H1 (cell line): ENCODE results near the gene TMEM252. TPM values are rescaled to one million over a fixed set of nuclear protein-coding genes. Genes with fewer than 3 reads are reported as not detected.

Experiments
- CTCF ChIA-PET: fragments of 300-600 bp; sonication (Branson Sonifier 250); formaldehyde crosslinking; loops from one replicate; lab custom pipeline; 2021; ENCODE audit not compliant: partially characterized antibody; lab: Charles Lee
- POLR2A ChIA-PET: fragments of 300-600 bp; sonication (Branson Sonifier 250); formaldehyde crosslinking; loops from one replicate; lab custom pipeline; 2021; ENCODE audit warnings: inconsistent platforms; ENCODE audit not compliant: partially characterized antibody; lab: Charles Lee
- DNase-seq, 2 experiments: peaks; one replicate each; pipeline versions ENCODE4 v3.0.0 to v3.0.0-alpha.2; 2010 to 2022; ENCODE audit warnings: low spot score in 2 of 2, low read depth in 1 of 2, mixed read lengths in 1 of 2
- FAIRE-seq: peaks from 2 replicates; lab custom pipeline; 2011; peaks lifted over from hg19 to GRCh38; lab: Jason Lieb, UNC
- H2AFZ ChIP-seq: 2 replicates; pipeline ENCODE4 v1.8.1; 2012; ENCODE audit warnings: low read length, inconsistent platforms
- H2AK5ac ChIP-seq: 2 replicates; pipeline ENCODE4 v1.6.1; 2013; ENCODE audit warnings: low read depth, low read length
- H2BK120ac ChIP-seq: replicated peaks from 2 replicates; pipeline ENCODE3; 2013; ENCODE audit warnings: low read depth, low read length, inconsistent platforms
- H2BK12ac ChIP-seq: 2 replicates; pipeline ENCODE4 v1.6.1; 2013; ENCODE audit warnings: low read depth, low read length
- H2BK15ac ChIP-seq: 2 replicates; pipeline ENCODE4 v1.6.1; 2013; ENCODE audit warnings: low read length
- H2BK20ac ChIP-seq: 2 replicates; pipeline ENCODE4 v1.6.1; 2013; ENCODE audit warnings: low read length
- H2BK5ac ChIP-seq: 2 replicates; pipeline ENCODE4 v1.6.1; 2013; ENCODE audit warnings: low read depth, low read length
- H3K14ac ChIP-seq: 2 replicates; pipeline ENCODE4 v1.6.1; 2013; ENCODE audit warnings: inconsistent platforms; ENCODE audit not compliant: insufficient read length
- H3K18ac ChIP-seq: 2 replicates; pipeline ENCODE4 v1.6.1; 2013; ENCODE audit warnings: low read length; ENCODE audit errors: extremely low read depth
- H3K23ac ChIP-seq: 2 replicates; pipeline ENCODE4 v1.6.1; 2013; ENCODE audit warnings: inconsistent platforms; ENCODE audit not compliant: insufficient read length
- H3K23me2 ChIP-seq: 2 replicates; pipeline ENCODE4 v1.6.1; 2013; ENCODE audit warnings: low read depth, low read length
- H3K27ac ChIP-seq: 2 replicates; pipeline ENCODE4 v1.6.1; 2011; ENCODE audit warnings: low read depth, low read length, inconsistent platforms
- H3K27me3 ChIP-seq, 4 experiments: replicated peaks in 1 of 4; 1 replicate in 1 of 4; 2 replicates in 3 of 4; pipeline versions ENCODE4 v1.6.1 to v1.8.1; 2011 to 2013; ENCODE audit warnings: low read length in 3 of 4, mild to moderate bottlenecking in 3 of 4, inconsistent platforms in 2 of 4, mixed read lengths in 2 of 4, moderate library complexity in 1 of 4; ENCODE audit not compliant: control insufficient read depth in 3 of 4, insufficient read depth in 3 of 4; ENCODE audit errors: extremely low read depth in 1 of 4
- H3K36me3 ChIP-seq, 4 experiments: 2 replicates each; pipeline versions ENCODE4 v1.6.1 to v1.8.1; 2011 to 2013; ENCODE audit warnings: mild to moderate bottlenecking in 4 of 4, low read length in 3 of 4, moderate library complexity in 2 of 4, control low read depth in 1 of 4, inconsistent platforms in 1 of 4; ENCODE audit not compliant: insufficient read depth in 4 of 4, control insufficient read depth in 2 of 4
- H3K4ac ChIP-seq: replicated peaks from 2 replicates; pipeline ENCODE3; 2013; ENCODE audit warnings: low read length, low read depth, mixed read lengths, inconsistent platforms; ENCODE audit not compliant: insufficient read length
- H3K4me1 ChIP-seq, 4 experiments: replicated peaks in 1 of 4; 1 replicate in 1 of 4; 2 replicates in 3 of 4; pipeline versions ENCODE4 v1.6.1 to v1.8.1; 2011 to 2013; ENCODE audit warnings: low read length in 3 of 4, inconsistent platforms in 2 of 4, mixed read lengths in 1 of 4; ENCODE audit not compliant: insufficient read depth in 4 of 4, control insufficient read depth in 3 of 4
- H3K4me2 ChIP-seq, 2 experiments: 2 replicates each; pipeline versions ENCODE4 v1.6.1 to v1.8.1; 2011 to 2013; ENCODE audit warnings: low read depth in 2 of 2, low read length in 2 of 2, control low read depth in 1 of 2, inconsistent platforms in 1 of 2, mild to moderate bottlenecking in 1 of 2; ENCODE audit not compliant: insufficient read depth in 1 of 2
- H3K4me3 ChIP-seq, 4 experiments: fragments of 200-600, 300-600 bp in 1 of 4; sonication (generic), shearing (Covaris generic), sonication (Bioruptor Twin) in 1 of 4; 2 replicates each; pipeline versions ENCODE4 v1.5.1 to v1.8.1; 2011 to 2016; ENCODE audit warnings: low read length in 4 of 4, low read depth in 3 of 4, control low read depth in 2 of 4, inconsistent platforms in 2 of 4, mild to moderate bottlenecking in 2 of 4, mixed read lengths in 1 of 4, moderate library complexity in 1 of 4; ENCODE audit not compliant: insufficient read depth in 2 of 4; ENCODE audit errors: extremely low read depth in 1 of 4
- H3K56ac ChIP-seq: replicated peaks from 2 replicates; pipeline ENCODE3; 2013; ENCODE audit warnings: low read depth, mild to moderate bottlenecking, mixed read lengths, low read length, inconsistent platforms; ENCODE audit not compliant: insufficient read length
- H3K79me1 ChIP-seq: 2 replicates; pipeline ENCODE4 v1.6.1; 2013; ENCODE audit warnings: low read depth, low read length, control low read depth
- H3K79me2 ChIP-seq, 2 experiments: 2 replicates each; pipeline versions ENCODE4 v1.6.1 to v1.8.1; 2012 to 2013; ENCODE audit warnings: low read length in 2 of 2, mild to moderate bottlenecking in 2 of 2, inconsistent platforms in 1 of 2; ENCODE audit not compliant: insufficient read depth in 2 of 2, control insufficient read depth in 1 of 2
- H3K9ac ChIP-seq, 4 experiments: replicated peaks in 1 of 4; 1 replicate in 1 of 4; 2 replicates in 3 of 4; pipeline versions ENCODE4 v1.6.1 to v1.8.1; 2011 to 2013; ENCODE audit warnings: low read depth in 3 of 4, low read length in 3 of 4, control low read depth in 2 of 4, mild to moderate bottlenecking in 2 of 4, moderate library complexity in 2 of 4, inconsistent platforms in 1 of 4; ENCODE audit errors: extremely low read depth in 1 of 4
- H3K9me3 ChIP-seq, 2 experiments: 2 replicates each; pipeline versions ENCODE4 v1.6.1 to v1.8.1; 2012 to 2013; ENCODE audit warnings: mild to moderate bottlenecking in 2 of 2, moderate library complexity in 2 of 2, control low read depth in 1 of 2, inconsistent platforms in 1 of 2, low read depth in 1 of 2, low read length in 1 of 2, mixed read lengths in 1 of 2; ENCODE audit not compliant: insufficient read depth in 2 of 2
- H4K20me1 ChIP-seq, 2 experiments: replicated peaks in 1 of 2; 2 replicates each; pipeline versions ENCODE3 to v1.8.1; 2011 to 2013; ENCODE audit warnings: inconsistent platforms in 2 of 2, low read length in 2 of 2, mild to moderate bottlenecking in 1 of 2; ENCODE audit not compliant: insufficient read depth in 2 of 2, control insufficient read depth in 1 of 2
- H4K5ac ChIP-seq: 2 replicates; pipeline ENCODE4 v1.6.1; 2013; ENCODE audit warnings: low read length, low read depth, mixed read lengths, inconsistent platforms; ENCODE audit not compliant: insufficient read length
- H4K8ac ChIP-seq: 2 replicates; pipeline ENCODE4 v1.8.0; 2013; ENCODE audit warnings: mild to moderate bottlenecking, moderate library complexity, low read length, inconsistent platforms; ENCODE audit not compliant: insufficient read depth; ENCODE audit errors: extremely low read depth
- H4K91ac ChIP-seq: replicated peaks from 2 replicates; pipeline ENCODE3; 2013; ENCODE audit warnings: low read length, mixed read lengths, inconsistent platforms; ENCODE audit not compliant: insufficient read length
- EGR1 ChIP-seq: IDR thresholded peaks from 2 replicates; pipeline ENCODE4 v1.6.1; 2011; ENCODE audit warnings: low read depth, low read length, borderline replicate concordance
- EZH2 ChIP-seq: fragments of 200-600 bp; sonication (generic); IDR thresholded peaks from 2 replicates; pipeline ENCODE4 v1.7.1; 2012; ENCODE audit warnings: low read depth, mild to moderate bottlenecking, moderate library complexity, low read length, inconsistent platforms; ENCODE audit not compliant: severe bottlenecking
- KDM1A ChIP-seq: fragments of 200-600, 300-600 bp; sonication (generic); IDR thresholded peaks from 2 replicates; pipeline ENCODE4 v1.7.1; 2016; ENCODE audit warnings: mild to moderate bottlenecking, low read length, borderline replicate concordance
- NANOG ChIP-seq: IDR thresholded peaks from 2 replicates; pipeline ENCODE4 v1.6.1; 2011; ENCODE audit warnings: low read length, low read depth, mild to moderate bottlenecking, inconsistent platforms; ENCODE audit not compliant: insufficient read depth, poor library complexity, severe bottlenecking
- NRF1 ChIP-seq: IDR thresholded peaks from 2 replicates; pipeline ENCODE4 v1.6.1; 2011; ENCODE audit warnings: mild to moderate bottlenecking, low read depth, low read length, improper control_type of control experiment
- PHF8 ChIP-seq: fragments of 200-600 bp; sonication (generic); conservative IDR thresholded peaks from 2 replicates; pipeline ENCODE4 v1.7.1; 2012; ENCODE audit warnings: low read depth, mild to moderate bottlenecking, inconsistent platforms, low read length, moderate library complexity
- POLR2AphosphoS5 ChIP-seq: IDR thresholded peaks from 2 replicates; pipeline ENCODE4 v1.6.1; 2011; ENCODE audit warnings: low read depth, low read length
- SIRT6 ChIP-seq: IDR thresholded peaks from one replicate; pipeline ENCODE4 v1.7.1; 2012; ENCODE audit warnings: low read length, inconsistent platforms
- SP2 ChIP-seq: IDR thresholded peaks from 2 replicates; pipeline ENCODE4 v1.6.1; 2012; ENCODE audit warnings: mild to moderate bottlenecking, low read length, inconsistent platforms
- TAF1 ChIP-seq: IDR thresholded peaks from 2 replicates; pipeline ENCODE4 v1.6.1; 2011; ENCODE audit warnings: mild to moderate bottlenecking, low read depth, low read length
- TCF12 ChIP-seq: IDR thresholded peaks from 2 replicates; pipeline ENCODE4 v1.6.1; 2011; ENCODE audit warnings: low read depth, mild to moderate bottlenecking, low read length
- WGBS, 2 experiments: shearing (Covaris generic) in 1 of 2; methylation state at CpG; one replicate each; pipeline versions ENCODE4 v1.1.6 to v1.1.7; 2013 to 2015; ENCODE audit warnings: low lambda C conversion rate in 2 of 2, mixed read lengths in 2 of 2, inconsistent platforms in 1 of 2, low coverage in 1 of 2, missing lambda C conversion rate in 1 of 2; ENCODE audit not compliant: insufficient replicate concordance in 2 of 2, insufficient coverage in 1 of 2, insufficient read length in 1 of 2; ENCODE audit errors: extremely low coverage in 1 of 2, missing lambda C conversion rate in 1 of 2; 5-methylcytosine and 5-hydroxymethylcytosine counted together
- polyA plus RNA-seq, 7 experiments: library from polyadenylated mRNA; depleted of rRNA in 3 of 7; stranded (reverse) in 5 of 7; unstranded in 2 of 7; fragments of >200 nt in 5 of 7; fragments of 200-250 nt in 2 of 7; gene quantifications; 1 replicate in 5 of 7; 2 replicates in 1 of 7; 4 replicates in 1 of 7; pipeline versions ENCODE4 v1.2.1 to v1.2.3, GENCODE V29; 2011 to 2013; ENCODE audit warnings: missing spikeins in 2 of 7, mixed read lengths in 2 of 7
- total RNA-seq: library from RNA; stranded (reverse); fragmentation: NEBNext Ultra II Directional; extraction: Animal tissue kit (Norgen Biotek cat#: 25700); gene quantifications from 2 replicates; pipeline ENCODE4 v1.2.1, GENCODE V29; 2021

The TMEM252 gene
- total and polyA plus RNA-seq, 2 of the 8 experiments (the other 6 are each of a cell fraction or from before 2014, with no cell fraction given) = not detected

DNA sequence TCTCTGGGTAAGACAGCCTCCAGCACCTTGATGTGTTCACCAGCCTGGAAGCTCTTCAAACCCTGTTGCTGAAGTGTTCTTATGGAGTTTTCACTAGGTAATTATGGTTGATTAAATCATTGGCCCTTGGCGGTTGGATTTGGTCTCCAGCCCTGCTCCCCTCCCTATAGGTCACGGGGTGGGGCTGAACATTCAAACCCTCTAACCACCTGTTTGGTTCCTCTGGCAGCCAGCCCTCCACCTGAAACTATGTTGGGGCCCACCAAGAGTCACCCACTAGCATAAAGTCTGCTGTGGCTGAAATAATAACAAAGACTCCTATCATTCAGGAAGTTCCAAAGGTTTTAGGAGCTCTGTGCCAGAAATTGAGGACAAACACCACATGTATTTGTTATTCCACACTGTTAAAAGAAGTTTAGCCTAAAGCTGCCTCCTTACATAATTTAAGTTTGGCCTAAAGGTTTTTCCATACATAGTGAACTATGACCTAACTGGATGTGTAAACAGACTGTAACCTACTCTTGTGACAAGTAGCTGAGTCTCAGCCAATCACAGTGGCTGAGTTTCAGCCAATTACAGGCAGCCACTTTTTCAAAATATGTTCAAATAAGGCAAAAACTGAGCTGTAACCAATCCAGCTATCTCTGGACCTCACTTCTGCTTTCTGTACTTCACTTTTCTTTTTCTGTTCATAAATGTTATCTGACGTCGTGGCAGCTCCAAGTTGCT is 34.8 kb downstream of the TMEM252 start:
- Histone ChIP-seq H2AFZ (no peak overlapping the region), H3K4ac (no peak overlapping the region), H3K27ac (no peak overlapping the region), H3K79me2 (no peaks in the 10 kb centered on the region), H3K18ac (no peak overlapping the region), H3K4me1 (no peaks in the 10 kb centered on the region), H2BK15ac (no peak overlapping the region), H3K9me3 (no peaks in the 10 kb centered on the region; a peak in 1 of 4 replicates), H3K36me3 (no peaks in the 10 kb centered on the region), H2BK5ac (no peak overlapping the region), H3K9ac (no peak overlapping the region), H3K23ac (no peak overlapping the region), H4K20me1 (peaks cover 4 to 13% of the 10 kb centered on the region in 2 experiments), H4K5ac (no peak overlapping the region), H3K27me3 (peaks cover 33 to 77% (median 64%) of the 10 kb centered on the region in 4 experiments), H3K56ac (no peak overlapping the region), H3K4me3 (no peak overlapping the region), H4K91ac (no peak overlapping the region), H3K79me1 (no peaks in the 10 kb centered on the region), H2BK120ac (no peak overlapping the region), H2BK12ac (no peak overlapping the region), H3K14ac (no peak overlapping the region), H3K4me2 (no peak overlapping the region), H3K23me2 (no peaks in the 10 kb centered on the region), H2AK5ac (no peak overlapping the region), H2BK20ac (no peak overlapping the region), H4K8ac (no peak overlapping the region)
- ChIA-PET CTCF (interaction anchor here (0.9 to 4.7 kb wide), 9 partner anchors 11 to 163 kb away, joined by 3 to 25 read pairs (median 5); no protein-coding TSS in a partner anchor), POLR2A (no interaction called here)
- FAIRE-seq = no peak
- DNase-seq = no peak
- WGBS, 2 experiments = 73% methylated on average over 4 of the region's 4 CpGs; no CpG with 5 or more reads in 1 of the 2 experiments
- TF ChIP-seq KDM1A = no peak
- TF ChIP-seq SP2 = no peak
- TF ChIP-seq SIRT6 = no peak
- no peak for TF ChIP-seq NANOG
- no peak for TF ChIP-seq TAF1
- TF ChIP-seq POLR2AphosphoS5 = no peak
- TF ChIP-seq NRF1 = no peak
- no peak for TF ChIP-seq TCF12
- no peak for TF ChIP-seq EGR1
- no peak for TF ChIP-seq PHF8
- TF ChIP-seq EZH2 = no peak
